Measurements from ENCODE around the gene B9D1.

DNA sequence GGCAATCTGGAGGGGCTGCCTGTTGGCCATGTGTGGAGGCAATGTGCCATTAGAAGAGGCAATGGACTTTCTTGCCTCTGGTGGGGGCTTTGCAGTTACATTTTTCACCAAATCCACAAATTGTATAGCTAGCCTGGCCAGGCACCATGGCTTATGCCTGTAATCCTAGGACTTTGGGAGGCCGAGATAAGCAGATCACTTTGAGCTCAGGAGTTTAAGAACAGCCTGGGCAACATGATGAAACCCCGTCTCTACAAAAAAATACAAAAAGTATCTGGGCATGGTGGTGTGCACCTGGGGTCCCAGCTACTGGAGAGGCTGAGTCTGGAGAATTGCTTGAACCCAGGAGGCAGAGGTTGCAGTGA lies 45.8 kb upstream of the B9D1 start:
- TF ChIP-seq POLR2A (IDR thresholded peaks at IDR 0.05; ENCODE audit: low read depth, low read length) (no peak), POLR2AphosphoS5 (IDR thresholded peaks at IDR 0.05; ENCODE audit: low read depth, low read length) (no peak), PAX5 (IDR thresholded peaks at IDR 0.05; ENCODE audit: insufficient read depth, low read length, severe bottlenecking) (no peak), TAF1 (IDR thresholded peaks at IDR 0.05; ENCODE audit: low read depth, low read length) (no peak)
